ENCODE measurements around the gene EXOC2.

The EXOC2 gene

GRCh38 chr6:470051-470900 lies 222.7 kb downstream of the EXOC2 start:
- no peak for DNase-seq (ENCODE audit: low read depth in 2 of 2)

GRCh38 chr6:467671-468082 lies 225.3 kb downstream of the EXOC2 start:
- no peak for DNase-seq (ENCODE audit: low read depth in 2 of 2)

- DNase-seq (ENCODE audit: low read depth in 2 of 2): no peak
Observed at GRCh38 chr6:467111-467510, 225.8 kb downstream of the EXOC2 start.

GRCh38 chr6:466564-466963 lies 226.4 kb downstream of the EXOC2 start:
- no peak for DNase-seq (ENCODE audit: low read depth in 2 of 2)

- DNase-seq (ENCODE audit: low read depth in 2 of 2): no peak
Observed at GRCh38 chr6:465531-466348, 227.2 kb downstream of the EXOC2 start.

GRCh38 chr6:456887-457286 lies 236.1 kb downstream of the EXOC2 start:
- no peak for DNase-seq (ENCODE audit: low read depth in 2 of 2)

GRCh38 chr6:456358-456867 lies 236.5 kb downstream of the EXOC2 start:
- DNase-seq (ENCODE audit: low read depth in 2 of 2): no peak

- no peak for DNase-seq (ENCODE audit: low read depth in 2 of 2)
Observed at GRCh38 chr6:455835-456234, 237.1 kb downstream of the EXOC2 start.

- no peak for DNase-seq (ENCODE audit: low read depth in 2 of 2)
Observed at GRCh38 chr6:455006-455585, 237.8 kb downstream of the EXOC2 start.

GRCh38 chr6:454148-454991 lies 238.6 kb downstream of the EXOC2 start:
- DNase-seq (ENCODE audit: low read depth in 2 of 2): no peak

- no peak for DNase-seq (ENCODE audit: low read depth in 2 of 2)
Observed at GRCh38 chr6:453152-453551, 239.8 kb downstream of the EXOC2 start.

GRCh38 chr6:452301-453067 lies 240.5 kb downstream of the EXOC2 start:
- no peak for DNase-seq (ENCODE audit: low read depth in 2 of 2)

- no peak for DNase-seq (ENCODE audit: low read depth in 2 of 2)
Observed at GRCh38 chr6:451847-452246, 241.1 kb downstream of the EXOC2 start.

- no peak for DNase-seq (ENCODE audit: low read depth in 2 of 2)
Observed at GRCh38 chr6:451336-451735, 241.6 kb downstream of the EXOC2 start.

- no peak for DNase-seq (ENCODE audit: low read depth in 2 of 2)
Observed at GRCh38 chr6:449486-450419, 243.2 kb downstream of the EXOC2 start.

GRCh38 chr6:449057-449430 lies 243.9 kb downstream of the EXOC2 start:
- no peak for DNase-seq (ENCODE audit: low read depth in 2 of 2)

GRCh38 chr6:448296-449056 lies 244.5 kb downstream of the EXOC2 start:
- no peak for DNase-seq (ENCODE audit: low read depth in 2 of 2)

- DNase-seq (ENCODE audit: low read depth in 2 of 2): no peak
Observed at GRCh38 chr6:447381-448165, 245.4 kb downstream of the EXOC2 start.
